Choroid plexus epithelial cell (primary cell): ENCODE measurements around the gene MAP3K4.
A peak's percentile ranks its signal among the peaks of the same experiment; 100 is the strongest.
"Not testable (repeated sequence)": the region's sequence is repeated elsewhere in the genome, so short reads cannot be mapped to it uniquely, and the experiment has no call there.

ENCODE experiments used
- DNase-seq: peaks from one replicate; pipeline ENCODE4 v3.0.0-alpha.2; 2010; ENCODE audit warnings: low read depth
- H3K4me3 ChIP-seq: 2 replicates; pipeline ENCODE4 v1.5.1; 2011; ENCODE audit warnings: low read depth, mild to moderate bottlenecking, control low read depth, low read length, moderate library complexity
- TF ChIP-seq, protein P1 (sequence below): conservative IDR thresholded peaks from 2 replicates; pipeline ENCODE4 v1.5.1; 2011; ENCODE audit warnings: low read depth, mild to moderate bottlenecking, control low read depth, inconsistent platforms, low read length, moderate library complexity

MAP3K4 gene

DNA sequence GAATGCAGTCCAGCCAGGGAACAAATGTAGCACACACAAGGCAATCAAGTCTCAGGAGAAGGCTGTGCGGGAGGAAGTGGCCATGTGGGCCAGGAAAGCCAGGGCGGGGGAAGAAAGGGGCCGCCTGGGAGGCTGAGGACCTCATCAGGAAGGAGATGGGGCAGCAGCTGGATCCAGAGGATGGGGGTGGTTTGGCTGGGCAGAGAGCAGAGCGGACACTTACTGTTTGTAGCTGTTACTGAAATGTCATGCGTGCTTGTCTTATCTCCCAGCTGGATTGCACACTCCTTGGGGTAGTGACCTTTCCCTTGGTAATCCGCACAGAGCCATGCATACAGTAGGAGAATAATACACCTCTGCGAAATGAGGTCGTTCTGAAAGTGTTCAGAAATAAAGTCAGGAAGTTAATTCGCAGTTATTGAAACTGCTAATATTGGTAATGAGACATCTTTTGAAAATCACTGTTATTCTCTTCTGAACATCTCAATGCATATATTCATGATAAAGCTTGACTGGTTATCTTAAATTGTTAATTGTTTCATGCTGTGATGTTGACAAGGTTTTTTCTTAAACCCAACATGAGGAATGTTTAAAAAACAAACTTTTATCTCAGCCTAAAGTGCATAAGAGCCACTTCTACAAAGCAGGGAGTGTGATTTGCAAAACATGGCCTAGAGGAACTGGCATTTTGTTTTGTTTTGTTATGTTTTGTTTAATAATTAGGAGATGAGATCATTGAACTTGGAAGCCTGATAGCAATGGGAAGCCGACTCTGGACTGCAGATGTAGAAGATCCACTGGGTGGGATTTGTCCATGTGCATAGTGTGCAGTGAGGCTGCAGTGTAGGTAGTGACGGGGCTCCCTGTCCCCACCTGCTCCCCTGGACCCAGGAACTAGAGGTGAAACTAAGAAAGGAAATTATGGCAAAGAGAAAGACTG, 18.0 kb upstream of the MAP3K4 start:
- H3K4me3 ChIP-seq, result no peak overlapping the region
- peak; percentile 82 for DNase-seq
- TF ChIP-seq, protein P1, sequence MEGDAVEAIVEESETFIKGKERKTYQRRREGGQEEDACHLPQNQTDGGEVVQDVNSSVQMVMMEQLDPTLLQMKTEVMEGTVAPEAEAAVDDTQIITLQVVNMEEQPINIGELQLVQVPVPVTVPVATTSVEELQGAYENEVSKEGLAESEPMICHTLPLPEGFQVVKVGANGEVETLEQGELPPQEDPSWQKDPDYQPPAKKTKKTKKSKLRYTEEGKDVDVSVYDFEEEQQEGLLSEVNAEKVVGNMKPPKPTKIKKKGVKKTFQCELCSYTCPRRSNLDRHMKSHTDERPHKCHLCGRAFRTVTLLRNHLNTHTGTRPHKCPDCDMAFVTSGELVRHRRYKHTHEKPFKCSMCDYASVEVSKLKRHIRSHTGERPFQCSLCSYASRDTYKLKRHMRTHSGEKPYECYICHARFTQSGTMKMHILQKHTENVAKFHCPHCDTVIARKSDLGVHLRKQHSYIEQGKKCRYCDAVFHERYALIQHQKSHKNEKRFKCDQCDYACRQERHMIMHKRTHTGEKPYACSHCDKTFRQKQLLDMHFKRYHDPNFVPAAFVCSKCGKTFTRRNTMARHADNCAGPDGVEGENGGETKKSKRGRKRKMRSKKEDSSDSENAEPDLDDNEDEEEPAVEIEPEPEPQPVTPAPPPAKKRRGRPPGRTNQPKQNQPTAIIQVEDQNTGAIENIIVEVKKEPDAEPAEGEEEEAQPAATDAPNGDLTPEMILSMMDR, result no peak

DNA sequence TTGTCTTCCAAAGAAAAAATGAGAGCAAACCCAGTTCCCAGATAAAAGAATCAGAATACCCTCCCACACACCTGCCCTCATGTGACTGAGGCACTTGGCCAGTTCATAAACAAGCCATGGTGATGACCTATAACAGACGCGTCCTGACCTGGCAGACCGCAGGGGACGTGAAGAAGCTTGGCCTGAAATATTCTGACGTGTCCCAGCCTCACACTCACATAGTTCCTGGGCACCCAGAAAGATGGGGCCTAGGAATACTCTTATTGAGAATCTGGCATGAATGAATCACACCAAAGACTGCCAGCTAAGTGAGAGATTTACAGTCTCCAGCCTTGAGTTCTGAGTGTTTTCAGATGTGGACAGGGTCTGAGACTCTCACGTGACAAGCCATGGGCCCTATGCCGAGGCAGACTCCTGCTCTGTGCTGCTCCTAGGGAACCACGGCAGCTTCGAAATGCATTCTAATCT, 17.2 kb upstream of the MAP3K4 start:
- TF ChIP-seq, protein P1, result no peak
- no peak overlapping the region for H3K4me3 ChIP-seq
- peak; percentile 93 for DNase-seq

DNA sequence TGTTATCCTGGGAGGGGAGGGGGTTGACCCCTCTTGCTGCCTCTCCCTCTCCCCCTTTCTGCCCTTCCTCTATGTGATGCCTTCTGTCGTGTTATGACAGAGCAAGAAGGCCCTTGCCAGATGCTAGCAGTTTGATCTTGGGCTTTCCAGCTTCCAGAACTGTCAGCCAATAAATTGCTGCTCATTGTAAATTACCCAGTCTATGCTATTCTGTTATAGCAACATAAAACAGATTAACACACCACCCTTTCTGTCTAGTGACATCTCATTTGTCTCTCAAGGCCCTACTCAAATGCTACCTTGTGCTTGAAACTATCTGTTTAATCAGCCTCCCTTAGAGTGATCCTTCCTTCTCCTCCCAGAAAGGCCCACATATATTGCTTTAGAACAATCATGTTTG, 16.4 kb upstream of the MAP3K4 start:
- TF ChIP-seq, protein P1, result no peak
- H3K4me3 ChIP-seq, result no peak overlapping the region

DNA sequence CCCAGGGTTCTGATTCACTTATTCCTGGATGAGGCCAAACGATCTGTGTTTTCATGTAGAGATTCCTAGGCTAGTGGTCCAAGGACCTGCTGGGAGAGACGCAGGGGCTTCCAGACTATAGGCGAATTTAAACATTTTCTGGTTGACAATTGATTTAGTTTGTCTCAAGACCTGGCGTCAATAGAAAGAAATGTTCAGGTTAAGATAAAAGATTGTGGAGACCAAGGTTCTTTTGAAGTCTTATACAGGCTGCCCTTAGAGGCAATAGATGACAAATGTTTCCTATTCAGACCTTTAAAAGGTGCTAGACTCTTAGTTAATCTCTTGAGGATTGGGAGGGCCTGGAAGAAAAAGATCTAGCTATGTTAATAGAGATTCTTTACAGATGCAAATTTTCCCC, 15.6 kb upstream of the MAP3K4 start:
- DNase-seq, H3K4me3 ChIP-seq: not testable (repeated sequence)

More for the DNA sequence above, 16.4 kb upstream of the MAP3K4 start:
- no peak for DNase-seq

DNA sequence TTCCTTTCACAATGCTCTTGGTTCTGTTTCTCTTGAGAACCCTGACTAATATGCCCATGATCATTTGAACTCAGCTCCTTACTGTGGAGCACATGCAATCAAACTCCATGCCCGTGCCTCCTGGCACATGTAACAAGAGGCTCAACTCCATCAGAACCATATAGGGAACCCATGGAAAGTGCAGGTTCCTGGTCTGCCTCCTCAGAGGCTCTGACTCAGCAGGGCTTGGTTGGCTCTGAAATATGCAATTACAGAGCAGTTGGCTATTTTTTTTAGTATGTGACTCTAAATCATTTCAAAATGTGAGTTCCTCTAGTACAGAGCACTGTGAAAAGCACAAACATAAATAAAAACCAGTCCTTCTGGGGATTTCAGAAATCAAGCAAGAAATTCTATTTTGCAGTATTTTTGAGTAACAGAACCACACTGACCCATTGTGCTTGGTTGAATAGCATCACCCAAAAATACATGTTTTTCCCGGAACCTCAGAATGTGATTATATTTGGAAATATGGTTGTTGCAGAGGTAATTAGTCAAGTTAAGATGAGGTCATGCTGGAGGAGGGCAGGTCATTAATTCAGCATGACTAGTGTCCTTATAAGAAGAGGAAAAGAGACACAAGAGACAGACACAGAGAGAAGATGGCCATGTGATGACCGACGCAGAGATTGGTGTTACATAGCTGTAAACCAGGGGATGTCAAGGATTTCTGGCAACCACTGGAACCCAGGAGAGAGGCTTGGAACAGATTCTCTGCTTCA, 13.2 kb upstream of the MAP3K4 start:
- peak; percentile 31 for DNase-seq
- TF ChIP-seq, protein P1, result no peak
- no peak overlapping the region for H3K4me3 ChIP-seq

DNA sequence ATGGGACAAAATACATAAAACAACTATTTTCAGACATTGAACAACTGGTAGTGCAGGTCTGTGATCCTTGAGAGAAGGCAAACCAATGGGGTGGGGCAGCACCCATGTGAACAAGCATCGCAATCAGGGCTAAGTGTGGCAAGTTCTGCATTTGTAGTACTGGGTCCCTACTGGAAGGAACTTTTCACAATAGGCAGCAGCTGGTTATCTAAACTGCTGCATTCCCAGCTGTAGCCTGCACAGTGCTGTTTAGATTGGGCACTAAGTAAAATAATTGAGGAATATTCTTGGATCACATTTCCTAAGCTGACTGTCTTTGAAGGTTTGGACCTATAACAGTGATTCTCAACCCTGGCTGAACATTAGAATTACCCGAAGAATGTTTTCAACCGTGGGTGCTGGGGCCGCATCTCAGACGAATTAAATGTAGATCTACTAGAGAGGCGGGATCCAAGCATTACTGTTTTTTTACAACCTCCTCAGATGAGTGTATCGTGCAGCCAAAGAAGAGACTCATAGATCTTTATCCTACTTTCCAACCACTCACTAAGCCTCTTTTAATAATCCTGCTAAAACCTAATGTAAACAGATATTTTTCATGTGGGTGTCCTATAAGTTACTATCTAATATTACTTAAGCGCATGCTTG, 12.4 kb upstream of the MAP3K4 start:
- DNase-seq, result peak; percentile 54
- TF ChIP-seq, protein P1, result peak; percentile 10
- H3K4me3 ChIP-seq, result no peak overlapping the region

DNA sequence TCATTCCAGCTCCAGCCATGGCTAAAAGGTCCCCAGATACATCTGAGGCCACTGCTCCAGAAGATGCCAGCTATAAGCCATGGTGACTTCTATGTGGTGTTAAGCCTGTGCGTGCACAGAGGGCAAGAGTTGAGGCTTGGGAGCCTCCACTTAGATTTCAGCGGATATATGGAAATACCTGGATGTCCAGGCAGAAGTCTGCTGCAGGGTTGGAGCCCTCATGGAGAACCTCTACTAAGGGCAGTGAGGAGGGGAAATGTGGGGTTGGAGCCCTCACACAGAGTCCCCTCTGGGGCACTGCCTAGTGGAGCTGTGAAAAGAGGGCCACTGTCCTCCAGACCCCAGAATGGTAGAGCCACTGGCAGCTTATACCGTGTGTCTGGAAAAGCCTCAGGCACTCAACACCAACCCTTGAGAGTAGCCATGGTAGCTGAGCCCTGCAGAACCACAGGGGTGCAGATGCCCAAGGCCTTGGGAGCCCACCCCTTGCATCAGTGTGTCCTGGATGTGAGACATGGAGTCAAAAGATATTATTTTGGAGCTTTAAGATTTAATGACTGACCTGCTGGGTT, 8.1 kb upstream of the MAP3K4 start:
- DNase-seq, H3K4me3 ChIP-seq: not testable (repeated sequence)
